Retinal pigment epithelial cell (primary cell): ENCODE data around the gene HPCAL1.
"Not testable (repeated sequence)": the region's sequence is repeated elsewhere in the genome, so short reads cannot be mapped to it uniquely, and the experiment has no call there.

Experiments
- DNase-seq: peaks from one replicate; pipeline ENCODE4 v3.0.0-alpha.2; 2010; ENCODE audit warnings: low read depth
- H3K4me3 ChIP-seq: 2 replicates; pipeline ENCODE4 v1.5.1; 2011; ENCODE audit warnings: mild to moderate bottlenecking, low read length, control low read depth, moderate library complexity
- CTCF ChIP-seq: conservative IDR thresholded peaks from 2 replicates; pipeline ENCODE4 v1.5.1; 2011; ENCODE audit warnings: low read depth, low read length, control low read depth, inconsistent platforms

HPCAL1 gene

DNA sequence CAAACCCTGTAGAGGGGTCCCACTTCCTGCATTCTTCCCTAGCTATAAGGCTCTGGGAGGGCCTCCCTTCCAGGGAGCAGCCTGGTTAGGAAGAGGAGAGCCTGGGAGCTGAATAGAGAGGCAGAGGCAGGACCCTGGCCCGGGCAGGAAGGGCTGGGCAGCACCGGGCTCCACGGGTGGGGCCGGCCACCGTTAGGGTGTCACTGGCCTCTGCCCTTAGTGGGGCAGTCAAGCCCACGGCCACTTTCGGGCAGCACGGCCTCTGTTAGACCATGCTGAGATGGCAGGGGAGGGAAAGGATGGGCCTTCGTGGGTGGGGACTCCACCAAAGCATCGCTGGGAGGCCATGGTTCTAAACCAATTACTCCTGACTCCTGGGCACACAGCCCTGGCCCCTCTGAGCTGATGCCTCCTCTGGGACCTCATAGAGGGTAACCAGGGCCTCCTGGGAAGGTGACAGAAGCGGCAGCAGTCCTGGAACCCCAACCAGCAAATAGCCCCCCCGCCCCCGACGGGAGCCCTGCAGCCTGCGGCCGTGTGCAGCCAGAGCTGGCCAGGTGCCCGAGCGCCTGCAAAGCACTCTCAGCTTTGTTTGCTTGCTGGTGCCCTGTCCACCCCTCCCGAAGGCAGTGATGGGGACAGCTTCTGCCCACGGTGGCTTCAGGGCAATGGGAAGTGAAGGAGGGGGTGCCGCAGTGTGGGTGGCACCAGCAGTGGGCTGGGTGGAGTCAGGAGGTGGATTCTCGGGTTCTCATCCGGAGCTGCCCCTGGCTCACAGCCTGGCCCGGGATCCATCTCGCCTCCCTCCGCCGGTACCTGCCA is 16.3 kb upstream of the HPCAL1 start:
- no peak for DNase-seq
- no peak overlapping the region for H3K4me3 ChIP-seq

DNA sequence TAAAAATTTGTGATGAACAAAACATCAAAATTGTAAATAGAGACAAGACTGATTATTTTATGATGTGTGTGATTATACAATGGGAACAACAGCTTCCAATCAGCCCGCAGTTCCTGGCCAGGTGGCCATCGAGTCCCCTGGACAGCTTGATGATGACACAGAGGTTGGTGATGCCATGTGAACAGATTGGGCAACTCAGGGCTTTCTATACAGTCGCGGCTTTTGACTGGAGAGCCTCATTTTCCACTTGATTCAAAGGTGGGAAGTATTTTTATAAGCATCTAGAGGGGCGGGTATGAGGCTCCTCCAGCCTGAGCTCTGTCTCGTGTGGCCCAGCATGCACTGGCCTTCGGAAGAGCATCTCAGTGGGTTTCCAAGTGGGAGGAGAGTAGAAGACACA is 14.9 kb upstream of the HPCAL1 start:
- no peak for DNase-seq
- no peak overlapping the region for H3K4me3 ChIP-seq
- no peak for TF ChIP-seq CTCF

More for the DNA sequence above, 16.3 kb upstream of the HPCAL1 start:
- TF ChIP-seq CTCF: no peak

DNA sequence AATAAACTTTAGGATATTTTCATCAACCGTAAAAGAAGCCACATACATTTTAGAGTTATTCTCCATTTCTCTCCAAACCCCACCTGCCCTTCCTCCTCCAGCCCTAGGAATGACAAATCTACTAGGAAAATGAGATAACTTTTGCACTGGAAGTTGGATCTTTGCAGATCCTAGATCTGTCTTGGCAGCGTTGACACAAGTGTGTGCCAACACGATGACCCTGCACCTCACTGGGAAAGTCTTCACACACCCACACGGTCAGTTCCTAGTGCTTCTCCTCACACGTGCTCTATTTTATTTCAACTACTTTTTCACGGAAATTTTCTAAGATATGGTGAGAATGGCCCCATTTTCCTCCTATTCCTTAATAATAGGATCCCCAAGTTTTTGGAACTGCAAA is 14.1 kb upstream of the HPCAL1 start:
- DNase-seq: no peak
- no peak for TF ChIP-seq CTCF
- H3K4me3 ChIP-seq: no peak overlapping the region

DNA sequence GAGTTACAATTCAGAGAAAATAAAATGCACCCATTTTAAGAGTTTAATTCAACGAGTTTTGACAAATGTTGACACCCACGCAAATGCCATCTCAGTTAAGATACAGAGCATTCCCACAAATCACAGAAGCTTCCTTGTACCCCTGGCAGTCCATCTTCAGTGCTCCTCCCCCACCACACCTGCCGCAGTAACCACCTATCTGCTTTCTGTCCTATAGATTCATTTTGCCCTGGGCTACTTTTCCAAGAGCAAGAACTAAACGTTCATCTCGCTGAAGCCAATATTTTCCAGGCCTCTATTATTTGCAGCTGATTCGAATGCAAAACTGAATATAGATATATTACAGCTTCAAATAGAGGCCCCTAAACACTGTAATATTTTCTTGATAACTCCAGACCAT is 13.4 kb upstream of the HPCAL1 start:
- no peak for DNase-seq
- no peak for TF ChIP-seq CTCF
- H3K4me3 ChIP-seq: no peak overlapping the region

GRCh38 chr2:10289891-10290290 is 12.8 kb upstream of the HPCAL1 start:
- TF ChIP-seq CTCF: no peak
- DNase-seq: no peak
- no peak overlapping the region for H3K4me3 ChIP-seq

GRCh38 chr2:10291376-10291775 is 11.3 kb upstream of the HPCAL1 start:
- not testable (repeated sequence) for H3K4me3 ChIP-seq, DNase-seq

DNA sequence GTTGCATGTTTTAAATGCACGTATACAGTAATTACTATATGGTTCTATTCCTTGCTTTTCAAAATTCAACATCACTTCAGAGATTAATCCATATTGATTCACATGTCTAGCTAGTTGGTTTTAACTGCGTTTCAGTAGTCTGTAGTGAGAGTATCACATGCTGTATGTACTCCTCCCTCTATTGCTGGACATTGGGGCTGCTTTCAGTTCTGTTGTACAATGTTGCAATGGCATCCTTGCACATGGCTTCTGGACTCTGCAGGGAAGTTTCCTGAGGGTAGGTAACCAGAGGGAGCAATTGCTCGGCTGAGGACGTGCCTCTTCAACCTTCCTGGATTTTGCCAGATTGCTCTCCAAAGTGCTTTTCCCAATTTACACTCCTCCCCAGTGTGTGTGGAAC is 10.7 kb upstream of the HPCAL1 start:
- no peak for DNase-seq
- H3K4me3 ChIP-seq: no peak overlapping the region
- no peak for TF ChIP-seq CTCF

- no peak for TF ChIP-seq CTCF
- no peak overlapping the region for H3K4me3 ChIP-seq
- no peak for DNase-seq
Measured at GRCh38 chr2:10293603-10294002, 9.1 kb upstream of the HPCAL1 start.
